Right lung (tissue), 5 donors: ENCODE results near the gene METTL6. TPM values are rescaled to one million over a fixed set of nuclear protein-coding genes. Genes with fewer than 3 reads are reported as not detected.
"Not testable (repeated sequence)": the region's sequence is repeated elsewhere in the genome, so short reads cannot be mapped to it uniquely, and the experiment has no call there.

Experiments
- DNase-seq, 2 donors: peaks; one replicate each; pipeline ENCODE4 v3.0.0-alpha.2; 2013
- polyA plus RNA-seq, 5 donors: library from polyadenylated mRNA; unstranded; fragments of 120-200 nt; gene quantifications; one replicate each; pipeline versions ENCODE4 v1.2.1 to v1.2.3, GENCODE V29; 2013; ENCODE audit warnings: inconsistent platforms in 1 of 5, low replicate concordance in 1 of 5; ENCODE audit not compliant: insufficient read length in 5 of 5, insufficient read depth in 1 of 5

Gene METTL6
- polyA plus RNA-seq, 5 donors: 24.7 to 39.6 (median 34.9) TPM

DNA sequence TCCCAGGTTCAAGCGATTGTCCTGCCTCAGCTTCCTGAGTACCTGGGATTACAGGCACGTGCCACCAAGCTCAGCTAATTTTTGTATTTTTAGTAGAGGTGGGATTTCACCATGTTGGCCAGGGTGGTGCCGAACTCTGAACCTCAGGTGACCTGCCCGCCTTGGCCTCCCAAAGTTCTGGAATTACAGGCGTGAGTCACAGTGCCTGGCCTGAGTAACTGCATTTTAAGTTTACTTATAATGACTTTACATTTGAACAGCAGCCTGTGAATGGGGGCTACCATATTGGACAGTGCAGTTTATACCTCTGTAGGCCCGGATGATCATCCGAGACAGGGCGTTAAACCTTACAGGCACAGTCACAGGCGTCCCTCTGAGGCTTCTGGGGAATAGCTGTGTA is 24.8 kb upstream of the METTL6 start:
- DNase-seq: no peak

DNA sequence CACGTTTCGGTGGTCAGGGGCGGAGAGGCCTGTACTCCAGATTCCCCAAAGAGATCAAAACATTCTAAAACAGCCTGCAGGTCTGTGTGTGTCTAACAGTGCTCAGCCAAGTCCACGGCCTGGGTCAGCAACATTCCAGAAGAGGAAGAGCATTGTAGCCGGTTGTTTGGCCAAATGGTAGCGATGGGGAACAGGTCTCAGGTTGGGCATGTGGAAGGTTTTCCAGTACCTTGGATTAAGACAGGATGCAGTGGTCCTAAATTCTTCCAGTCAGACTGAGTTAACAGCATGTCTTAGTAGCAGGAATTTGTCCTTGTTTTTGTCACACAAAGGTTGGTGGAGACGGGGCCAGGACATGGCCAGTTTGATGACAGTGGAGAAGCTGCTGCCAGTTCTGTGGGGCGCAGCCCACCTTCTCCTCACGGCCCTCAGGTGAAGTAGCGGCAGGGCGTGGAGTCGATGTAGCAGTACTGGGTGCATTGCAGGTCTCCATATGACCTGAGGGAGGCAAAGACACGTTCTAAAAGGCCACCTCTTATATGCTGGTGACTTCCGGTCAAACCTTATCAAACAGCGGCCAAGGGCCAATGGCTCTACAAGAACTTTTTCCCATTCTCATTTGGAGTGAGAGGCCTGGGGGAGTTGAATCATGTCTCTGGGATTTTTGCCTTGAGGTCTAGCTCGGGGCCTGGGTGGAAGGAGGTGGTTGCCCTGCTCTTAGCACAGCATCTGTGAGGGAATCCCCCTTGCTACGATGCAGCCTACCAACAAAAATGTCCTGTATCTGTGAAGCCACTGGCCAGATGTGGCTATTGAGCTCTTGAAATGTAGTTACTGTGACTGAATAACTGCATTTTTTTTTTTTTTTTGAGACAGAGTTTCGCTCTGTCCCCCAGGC is 24.1 kb upstream of the METTL6 start:
- DNase-seq: no peak

DNA sequence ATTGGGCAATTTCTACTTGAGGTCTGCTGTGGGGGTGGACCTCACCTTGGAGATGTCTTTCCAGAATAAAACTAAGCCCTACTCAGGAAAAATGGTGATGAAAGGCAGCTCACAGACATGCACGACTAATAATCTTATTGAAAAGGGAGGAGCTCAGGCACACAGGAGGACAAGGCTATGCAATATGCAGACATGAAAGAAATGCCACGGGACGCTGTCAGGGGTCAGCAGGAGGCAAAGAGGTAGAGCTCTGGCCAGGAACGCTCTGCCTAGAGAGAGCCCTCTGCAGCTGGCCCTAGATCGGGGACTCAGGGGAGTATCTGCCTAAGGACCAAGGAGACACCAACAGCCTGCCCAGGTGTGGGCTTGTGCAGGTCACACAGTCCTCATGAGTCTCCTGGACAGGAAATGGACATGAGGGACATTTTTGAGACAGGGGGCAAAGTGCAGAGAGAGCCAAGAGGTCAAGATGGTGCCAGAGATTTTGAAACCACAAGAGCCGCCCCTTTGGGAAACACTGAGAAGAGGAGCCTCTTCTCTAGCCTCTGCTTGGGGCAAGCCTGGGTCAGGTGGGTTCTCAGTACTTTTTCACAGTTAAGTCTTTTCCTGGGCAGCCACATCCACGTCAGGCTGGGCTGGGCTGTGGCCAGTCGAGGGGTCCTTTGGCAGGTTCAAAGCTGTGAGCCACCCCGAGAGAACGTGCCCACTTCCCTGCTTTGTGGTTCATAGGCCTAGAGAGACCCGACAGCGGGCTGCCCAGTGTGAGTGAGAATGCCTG is 23.3 kb upstream of the METTL6 start:
- no peak for DNase-seq

DNA sequence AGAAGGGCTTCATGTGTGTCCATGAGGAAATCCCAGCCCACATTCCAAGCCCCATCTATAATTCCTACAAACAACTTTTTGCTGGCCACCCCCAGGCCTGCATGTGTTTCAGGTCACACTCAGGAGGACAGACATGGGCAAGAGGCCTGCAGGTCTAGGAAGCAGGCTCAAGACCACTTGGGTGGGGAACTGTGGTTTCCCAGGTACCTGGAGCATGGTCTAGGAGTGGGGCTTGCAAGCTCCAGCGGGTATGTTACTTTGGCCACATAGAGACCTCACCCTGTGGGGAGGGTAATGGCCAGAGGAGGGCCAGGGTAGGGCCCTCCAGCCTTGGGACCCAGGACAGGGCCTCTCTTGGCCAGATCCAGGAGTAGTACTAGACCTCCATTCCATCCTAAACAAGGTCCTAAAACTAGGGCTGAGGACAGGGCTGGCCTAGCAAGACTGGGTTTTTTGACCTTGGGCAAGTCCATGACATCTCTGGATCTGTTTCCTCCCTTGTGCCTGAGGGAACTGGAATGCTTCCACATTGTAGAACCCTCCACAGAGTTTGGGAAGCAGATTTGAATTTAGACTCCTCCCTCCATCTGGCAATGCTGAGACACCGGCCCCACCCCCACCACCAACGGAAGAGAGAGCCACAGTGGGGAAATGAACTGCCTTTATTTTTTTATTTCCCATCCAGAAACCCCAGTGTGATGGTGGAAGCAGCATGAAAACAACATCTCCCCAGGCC is 22.3 kb upstream of the METTL6 start:
- DNase-seq: no peak

DNA sequence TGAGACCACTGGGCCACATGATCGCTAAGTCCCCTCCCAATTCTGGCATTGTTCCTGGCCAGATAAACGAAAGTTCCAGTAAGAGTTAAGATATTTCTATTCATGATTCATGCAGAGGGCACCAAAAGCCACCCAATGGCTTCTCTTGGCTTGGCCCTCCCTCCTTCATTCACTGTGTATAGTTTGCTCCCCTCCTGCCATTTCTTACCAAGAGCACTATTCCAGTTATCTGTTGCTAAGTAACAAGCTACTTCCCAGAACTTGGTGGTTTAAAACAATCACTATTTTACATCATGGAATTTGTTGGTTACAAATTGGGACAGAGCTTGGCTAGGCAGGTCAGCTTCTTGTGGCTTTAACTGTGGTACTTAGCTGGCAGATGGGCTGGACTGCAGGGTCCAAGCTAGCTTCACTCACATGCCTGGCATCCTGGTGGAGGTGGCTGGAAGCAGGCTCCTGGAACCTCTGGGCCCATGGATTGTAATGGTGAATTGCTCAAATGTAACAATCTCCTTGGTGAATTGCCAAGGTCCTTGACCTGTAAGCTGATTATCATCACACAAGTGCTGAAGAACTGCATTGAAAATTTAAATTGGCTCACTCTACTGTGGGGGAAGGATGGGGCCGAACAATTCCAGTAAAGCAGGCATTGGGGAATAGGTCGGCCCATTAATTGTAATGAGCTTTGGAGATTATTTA is 16.6 kb upstream of the METTL6 start:
- no peak for DNase-seq

DNA sequence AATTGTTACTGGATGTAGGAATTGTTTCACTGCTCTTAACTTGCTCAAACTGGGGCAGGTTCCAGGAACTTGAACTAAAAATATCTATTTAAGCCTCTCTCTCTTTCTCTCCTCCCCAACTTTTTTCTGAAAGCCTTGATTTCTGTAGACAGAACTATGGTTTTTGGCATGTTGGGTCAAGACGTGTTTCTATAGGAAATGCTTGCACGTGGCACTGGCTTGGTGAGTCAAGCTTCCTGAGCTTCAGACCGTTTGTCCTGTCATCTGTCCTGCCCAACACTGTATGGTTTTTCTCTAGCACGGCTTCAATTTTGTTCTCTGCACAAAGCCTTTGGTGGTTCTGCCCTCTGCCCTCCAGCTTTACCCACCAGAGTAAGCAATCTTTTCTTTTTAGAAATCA is 13.5 kb upstream of the METTL6 start:
- no peak for DNase-seq

DNA sequence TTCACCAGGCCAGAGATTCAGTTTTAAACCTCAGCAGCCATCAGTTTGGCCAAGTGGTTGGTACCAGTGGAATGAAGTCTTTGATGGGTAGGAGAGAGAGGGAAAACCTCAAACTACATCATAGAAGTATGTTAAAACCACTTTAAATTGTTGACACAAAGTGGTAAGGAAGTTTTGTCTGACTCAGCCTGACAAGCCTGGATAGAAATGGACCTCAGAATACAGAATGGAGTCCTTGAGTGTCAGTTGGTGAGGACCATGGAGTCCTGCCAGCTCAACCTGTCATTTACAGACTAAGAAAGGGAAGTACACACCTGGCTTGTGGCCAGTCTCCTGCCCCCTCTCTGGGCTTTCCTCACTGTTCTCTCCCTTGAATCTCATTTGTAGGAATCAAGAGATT is 12.1 kb upstream of the METTL6 start:
- DNase-seq: no peak

DNA sequence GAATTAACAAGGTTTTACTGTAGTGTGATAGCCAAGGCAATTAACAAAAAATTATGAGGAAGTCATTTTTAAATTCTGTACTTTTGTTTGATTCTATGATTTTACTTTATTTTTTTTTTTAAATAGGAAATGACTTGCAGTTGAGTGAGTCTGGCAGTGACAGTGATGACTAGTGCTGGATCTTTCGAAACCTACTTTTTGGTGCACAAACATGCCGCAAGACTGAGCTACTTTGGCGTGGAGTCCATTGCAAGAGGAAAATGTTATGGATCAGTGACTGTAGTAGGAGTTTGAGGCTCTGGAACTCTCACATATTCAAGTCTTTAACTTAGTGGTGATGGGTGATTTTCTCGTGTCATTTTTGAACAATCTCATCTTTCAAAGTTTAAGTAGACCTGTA is 11.6 kb upstream of the METTL6 start:
- DNase-seq: no peak

DNA sequence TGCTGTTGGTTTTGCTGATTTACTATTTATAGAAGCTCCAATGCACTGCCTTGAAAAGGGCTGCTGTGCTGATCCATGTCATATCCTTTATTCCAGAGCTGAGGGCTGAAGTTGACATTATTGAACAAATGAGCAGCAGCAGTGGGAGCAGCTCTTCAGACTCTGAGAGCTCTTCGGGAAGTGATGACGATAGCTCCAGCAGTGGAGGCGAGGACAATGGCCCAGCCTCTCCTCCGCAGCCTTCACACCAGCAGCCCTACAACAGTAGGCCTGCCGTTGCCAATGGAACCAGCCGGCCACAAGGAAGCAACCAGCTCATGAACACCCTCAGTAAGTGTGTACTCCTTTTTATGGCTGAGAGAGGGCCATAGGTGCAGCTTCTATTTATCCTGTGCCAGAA is 8.9 kb upstream of the METTL6 start:
- DNase-seq: no peak

DNA sequence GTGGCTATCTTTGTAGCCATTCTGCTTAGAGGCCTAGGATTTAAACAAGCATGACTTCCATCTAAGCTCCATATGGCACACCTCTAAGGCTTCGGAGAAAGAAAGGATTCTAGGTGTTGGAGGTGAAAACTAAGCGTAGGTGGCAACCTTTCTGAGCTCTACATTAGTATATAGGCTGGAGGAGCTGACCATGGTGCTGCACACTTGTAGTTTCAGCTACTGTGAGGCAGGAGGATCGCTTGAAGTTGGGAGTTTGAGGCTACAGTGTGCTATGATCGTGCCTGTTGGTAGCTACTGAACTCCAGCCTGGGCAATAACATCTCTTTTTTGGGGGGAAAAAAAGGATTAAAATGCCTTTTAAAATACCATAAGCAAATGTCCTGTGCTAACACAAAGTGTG is 7.4 kb upstream of the METTL6 start:
- no peak for DNase-seq

DNA sequence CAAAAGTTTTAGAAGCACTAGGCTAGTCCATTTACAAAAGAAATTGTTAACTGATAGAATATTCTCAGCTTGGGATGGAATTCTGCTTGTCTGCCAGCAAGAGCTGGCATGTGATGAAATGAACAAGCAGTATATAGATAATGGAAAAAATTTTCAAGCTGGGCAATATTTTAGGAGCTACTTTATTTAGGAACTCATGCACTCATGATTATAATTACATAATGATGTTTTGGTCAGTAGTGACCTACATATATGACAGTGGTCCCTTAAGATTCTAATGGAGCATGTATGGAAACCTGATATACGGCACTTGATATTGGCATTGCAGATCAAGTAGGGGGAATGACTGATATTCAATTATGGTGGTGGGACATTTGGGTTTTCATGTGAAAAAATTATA is 6.2 kb upstream of the METTL6 start:
- no peak for DNase-seq

DNA sequence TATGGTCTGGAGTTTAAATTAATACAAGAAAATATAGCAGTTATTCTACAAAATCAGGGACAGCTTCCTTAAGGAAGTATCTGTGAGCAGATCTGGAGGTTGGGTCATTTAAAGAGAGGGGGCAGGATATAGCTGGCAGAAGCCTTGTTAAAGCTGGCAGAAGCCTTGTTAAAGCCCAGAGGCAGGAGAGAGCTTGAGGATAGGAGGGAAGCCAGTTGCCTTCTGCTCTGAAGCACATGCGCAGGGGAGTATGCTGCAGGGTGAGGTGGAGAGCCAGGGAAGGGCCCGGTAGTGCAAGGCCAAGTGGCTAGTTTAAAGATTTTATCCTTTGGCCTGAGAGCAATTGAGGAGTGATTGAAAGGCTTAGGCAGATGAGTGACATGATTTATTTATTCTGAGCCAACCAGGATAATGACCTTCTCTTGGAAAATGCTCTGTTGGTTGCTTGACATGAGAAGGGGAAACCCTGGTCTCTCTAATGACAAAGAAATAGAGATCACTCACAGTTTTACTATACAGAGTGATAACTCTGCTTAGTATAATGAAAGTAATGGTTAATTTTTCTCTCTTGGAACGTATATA is 4.0 kb upstream of the METTL6 start:
- no peak for DNase-seq

DNA sequence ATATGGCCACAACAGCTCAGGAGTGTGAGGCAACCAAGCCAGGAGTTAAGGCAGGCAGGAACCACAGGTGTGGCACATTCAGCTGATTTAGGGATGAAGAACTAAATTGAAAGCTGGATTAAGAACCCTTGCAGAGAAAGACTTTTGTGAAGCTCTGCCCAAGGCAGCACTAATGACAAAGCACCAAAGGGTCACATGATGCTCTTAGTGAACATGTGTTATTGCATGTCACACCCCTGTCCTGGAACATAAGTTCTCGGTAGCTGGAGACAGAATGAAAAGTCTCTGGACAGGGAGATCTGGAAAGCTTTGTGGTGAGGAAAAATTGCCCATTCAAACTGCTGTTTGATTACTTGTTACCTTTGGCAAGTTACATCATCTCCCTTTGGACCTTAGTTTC is 3.3 kb upstream of the METTL6 start:
- no peak for DNase-seq

DNA sequence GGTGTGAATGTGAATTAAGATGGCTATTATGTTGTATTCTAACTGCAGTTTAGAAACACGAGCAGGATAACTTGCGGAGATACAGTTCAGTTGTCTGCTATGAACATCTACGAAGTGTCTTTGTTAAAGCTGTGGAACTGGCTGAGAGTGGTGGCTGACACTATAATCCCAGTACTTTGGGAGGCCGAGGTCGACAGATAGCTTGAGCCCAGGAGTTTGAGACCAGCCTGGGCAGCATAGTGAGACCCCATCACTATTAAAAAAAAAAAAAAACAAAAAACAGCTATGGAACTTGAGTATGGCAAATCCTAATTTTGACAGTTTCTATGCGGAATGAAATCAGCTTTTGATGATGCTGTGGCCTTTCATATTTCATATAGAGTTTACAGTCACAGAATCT is 1.7 kb upstream of the METTL6 start:
- DNase-seq: no peak

DNA sequence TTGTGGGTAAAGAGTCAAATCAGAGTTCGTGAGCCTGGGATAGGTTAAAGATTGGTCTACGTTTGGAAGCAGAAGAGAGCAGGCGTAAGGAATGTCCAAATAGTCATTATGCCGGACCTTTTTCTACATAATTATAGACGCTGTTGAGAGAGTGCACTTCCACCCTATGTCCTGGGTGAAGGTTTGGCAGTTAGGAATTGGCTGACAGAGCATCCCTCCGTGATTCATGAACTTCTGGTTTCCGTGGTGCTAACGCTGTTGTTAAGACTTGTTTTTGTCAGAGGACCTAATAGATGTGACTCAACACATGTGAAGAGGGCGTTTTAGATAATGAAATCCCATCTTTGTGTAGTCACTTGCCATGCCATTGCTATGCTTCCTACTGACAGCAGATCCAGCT is 1.2 kb upstream of the METTL6 start:
- no peak for DNase-seq

DNA sequence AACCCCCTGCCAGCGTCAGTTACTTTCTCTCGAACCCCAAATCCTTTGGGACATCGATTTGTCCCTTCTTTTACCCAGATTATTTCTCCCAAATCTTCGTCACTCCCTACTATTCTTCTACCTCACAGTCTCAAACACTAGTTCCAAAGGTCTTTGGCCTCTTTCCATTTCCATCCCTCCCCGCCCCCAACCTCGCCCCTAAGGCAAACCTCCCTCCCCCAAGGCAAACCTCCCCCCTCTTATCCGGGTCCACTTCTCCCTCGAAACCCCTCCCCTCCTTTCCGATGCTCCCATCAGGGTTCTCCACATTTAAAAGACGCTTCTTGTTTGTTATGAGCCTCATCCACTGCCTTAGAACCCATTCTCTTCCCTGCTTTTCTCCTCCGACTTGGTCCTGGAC is 637 bp upstream of the METTL6 start:
- DNase-seq: no peak

DNA sequence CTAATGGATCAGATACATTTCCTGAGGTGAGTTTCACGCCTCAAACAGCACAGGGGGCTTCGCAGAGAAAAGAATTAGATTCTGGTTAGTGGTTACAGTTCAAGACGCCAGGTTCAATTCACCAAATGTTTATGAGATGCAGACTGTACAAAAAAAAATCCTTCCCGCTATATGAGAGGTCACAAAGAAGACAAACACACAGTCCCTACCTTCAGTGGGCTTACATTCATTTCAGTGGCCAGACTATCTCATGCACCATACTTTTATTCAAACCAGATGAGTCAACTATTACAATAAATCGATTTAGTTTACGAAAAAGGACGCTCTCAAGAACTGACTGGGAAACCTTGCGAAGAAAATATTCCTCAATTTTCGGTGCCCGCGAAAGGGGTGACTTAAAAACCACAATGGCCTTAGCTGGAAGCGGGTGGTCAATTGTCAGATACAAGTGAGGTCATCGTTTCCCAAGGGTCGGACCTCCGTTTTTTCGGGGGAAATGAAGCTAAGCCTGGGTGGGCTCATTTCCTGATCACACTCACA is 695 bp downstream of the METTL6 start:
- no peak for DNase-seq

DNA sequence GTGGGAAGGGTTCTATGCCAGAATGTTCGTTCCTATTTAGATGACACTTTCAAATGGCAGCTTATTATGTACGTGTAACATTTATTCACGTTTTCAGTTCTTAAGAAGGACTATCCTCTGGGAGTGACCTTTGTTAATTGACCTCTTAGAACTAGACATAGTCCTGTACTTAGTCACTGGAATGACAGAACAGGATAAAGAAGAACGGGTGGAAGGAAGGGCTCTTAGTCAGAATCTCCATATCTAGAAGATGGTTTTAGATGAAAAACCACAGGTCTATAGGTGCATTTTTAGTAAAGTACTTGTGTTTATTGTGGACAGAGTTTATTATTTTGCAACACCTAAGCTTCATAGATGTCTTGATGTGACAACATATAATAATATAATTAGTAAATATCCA is 6.5 kb downstream of the METTL6 start:
- DNase-seq: no peak

DNA sequence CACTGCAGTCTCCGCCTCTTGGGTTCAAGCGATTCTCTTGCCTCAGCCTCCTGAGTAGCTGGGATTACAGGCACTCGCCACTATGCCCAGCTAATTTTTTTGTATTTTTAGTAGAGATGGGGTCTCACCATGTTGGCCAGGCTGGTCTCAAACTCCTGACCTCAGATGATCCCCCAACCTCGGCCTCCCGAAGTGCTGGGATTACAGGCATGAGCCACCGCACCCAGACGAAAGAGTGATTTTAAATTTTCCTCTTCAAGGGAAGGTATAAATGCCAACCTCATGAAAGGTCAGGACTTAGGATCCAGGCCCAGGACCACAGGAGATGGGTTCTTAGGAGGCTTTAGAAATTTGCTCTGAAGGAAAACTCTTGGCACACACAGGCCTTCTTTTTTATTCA is 16.4 kb downstream of the METTL6 start:
- DNase-seq: not testable (repeated sequence)

DNA sequence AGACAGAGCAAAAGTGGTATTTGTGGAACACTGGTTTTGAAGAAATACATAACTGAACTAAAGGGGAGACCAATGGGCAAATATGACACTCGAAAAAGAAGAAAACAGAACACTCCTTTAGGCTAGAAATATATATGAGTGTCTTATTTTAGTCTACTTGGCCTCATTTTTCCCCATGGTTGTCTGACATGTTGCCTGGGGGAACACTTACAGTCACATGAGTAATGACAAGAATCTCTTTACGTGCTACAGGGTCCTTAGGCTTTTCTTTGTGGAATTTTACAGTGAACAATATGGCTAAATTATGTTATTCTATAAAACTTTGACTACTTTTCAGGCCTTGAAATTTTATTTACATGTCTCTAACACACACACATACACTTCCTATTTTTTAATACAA is 17.6 kb downstream of the METTL6 start:
- no peak for DNase-seq

DNA sequence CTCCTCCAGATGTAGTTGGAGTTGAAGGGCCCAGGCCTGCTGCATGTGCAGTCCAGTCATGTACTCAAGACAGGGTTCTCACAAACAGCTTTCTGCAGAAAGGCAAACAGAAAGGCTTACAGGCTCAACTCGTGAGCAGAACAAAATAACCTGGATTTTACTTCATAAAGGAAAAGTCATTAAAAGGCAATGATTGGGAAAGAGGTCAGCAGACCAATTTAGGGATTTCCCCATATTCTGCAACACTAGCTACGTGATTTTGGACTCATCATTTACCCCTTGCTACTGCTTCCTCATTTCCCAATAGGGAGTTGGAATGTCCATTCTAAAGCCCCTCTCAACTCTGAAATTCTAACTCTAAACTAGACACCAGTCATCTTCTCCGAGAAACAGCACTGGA is 18.1 kb downstream of the METTL6 start:
- DNase-seq: no peak
